HL-60 (cell line): ENCODE measurements around the gene ADAM20.

Experiments
- DNase-seq, 2 experiments: peaks; one replicate each; pipeline ENCODE4 v3.0.0-alpha.2; 2010 to 2020; ENCODE audit warnings: low read depth in 1 of 2, low spot score in 1 of 2
- H3K27ac ChIP-seq: fragments of 250-450 bp; sonication (Bioruptor Pico); replicated peaks from 2 replicates; pipeline ENCODE4 v1.5.1; 2020; ENCODE audit warnings: mild to moderate bottlenecking, moderate library complexity
- H3K27me3 ChIP-seq: fragments of 250-450 bp; sonication (Bioruptor Pico); 2 replicates; pipeline ENCODE4 v1.5.1; 2021; ENCODE audit warnings: mild to moderate bottlenecking, moderate library complexity; ENCODE audit not compliant: insufficient read depth, poor library complexity, severe bottlenecking
- H3K4me3 ChIP-seq: replicated peaks from 2 replicates; pipeline ENCODE4 v1.5.1; 2011; ENCODE audit warnings: mild to moderate bottlenecking, control low read depth, low read length; ENCODE audit not compliant: insufficient read depth
- CTCF ChIP-seq: IDR thresholded peaks from one replicate; pipeline ENCODE4 v1.5.1; 2011; ENCODE audit warnings: low read length, control low read depth, inconsistent platforms; ENCODE audit not compliant: insufficient read depth
- GABPA ChIP-seq: IDR thresholded peaks from 2 replicates; pipeline ENCODE4 v1.6.1; 2012; ENCODE audit warnings: low read depth
- POLR2AphosphoS5 ChIP-seq: IDR thresholded peaks from 2 replicates; pipeline ENCODE4 v1.6.1; 2012; ENCODE audit warnings: low read depth
- REST ChIP-seq: IDR thresholded peaks from 2 replicates; pipeline ENCODE4 v1.6.1; 2012; ENCODE audit warnings: low read depth; ENCODE audit not compliant: insufficient replicate concordance
- SPI1 ChIP-seq: IDR thresholded peaks from 2 replicates; pipeline ENCODE4 v1.6.1; 2012; ENCODE audit warnings: low read depth, mild to moderate bottlenecking, borderline replicate concordance

The ADAM20 gene

GRCh38 chr14:70567791-70568190, 33.0 kb upstream of the ADAM20 start:
- no peak overlapping the region for H3K4me3 ChIP-seq
- peak in 1 of 2 experiments; percentile 5 for DNase-seq
- H3K27me3 ChIP-seq = no peaks in the 10 kb centered on the region
- H3K27ac ChIP-seq = no peak overlapping the region
- no peak for TF ChIP-seq POLR2AphosphoS5
- no peak for TF ChIP-seq SPI1
- TF ChIP-seq CTCF = peak; percentile 16
- no peak for TF ChIP-seq REST
- TF ChIP-seq GABPA = no peak

- Histone ChIP-seq H3K27me3 (no peaks in the 10 kb centered on the region), H3K4me3 (no peak overlapping the region), H3K27ac (no peak overlapping the region)
- DNase-seq = no peak
- TF ChIP-seq POLR2AphosphoS5 (no peak), SPI1 (no peak), CTCF (no peak), GABPA (no peak), REST (no peak)
Measured at GRCh38 chr14:70563869-70564268, 29.1 kb upstream of the ADAM20 start.

- Histone ChIP-seq H3K27ac (no peak overlapping the region), H3K4me3 (no peak overlapping the region), H3K27me3 (no peaks in the 10 kb centered on the region)
- no peak for DNase-seq
- TF ChIP-seq POLR2AphosphoS5 (no peak), CTCF (no peak), REST (no peak), SPI1 (no peak), GABPA (no peak)
Measured at GRCh38 chr14:70563417-70563816, 28.6 kb upstream of the ADAM20 start.
